Measurements from ENCODE around the gene ZDHHC3. TPM values are rescaled to one million over a fixed set of nuclear protein-coding genes. Genes with fewer than 3 reads are reported as not detected.
"Not testable (repeated sequence)": the region's sequence is repeated elsewhere in the genome, so short reads cannot be mapped to it uniquely, and the experiment has no call there.

The ZDHHC3 gene
- total RNA-seq, 1 donor from 2014 or later: 25.6 TPM

DNA sequence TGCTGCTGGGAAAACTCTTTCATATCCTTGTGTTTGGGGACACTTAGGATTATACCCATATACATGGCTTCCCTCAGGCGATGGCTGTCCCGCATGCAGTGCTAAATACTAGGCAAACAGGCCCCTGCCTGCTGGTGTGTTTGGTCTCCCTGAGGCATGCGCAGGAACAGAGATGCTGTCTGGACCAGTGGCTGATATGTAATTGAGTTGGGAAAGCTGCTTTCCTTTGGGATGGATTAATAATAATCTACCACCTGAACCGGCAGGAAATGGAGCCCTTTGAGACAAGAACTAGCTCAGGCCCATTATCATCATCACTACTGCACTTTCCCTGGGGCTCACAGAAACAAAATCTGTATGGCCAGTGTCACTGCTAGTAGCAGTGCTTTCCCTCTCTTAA is 18.0 kb downstream of the ZDHHC3 start:
- Histone ChIP-seq H3K27me3 (ENCODE audit: control insufficient read depth in 3 of 3, insufficient read depth in 3 of 3, low read length in 3 of 3) (no peaks in the 10 kb centered on the region), H3K9me3 (ENCODE audit: control insufficient read depth in 3 of 3, low read length in 3 of 3) (no peaks in the 10 kb centered on the region), H3K9ac (ENCODE audit: low read depth in 1 of 3, low read length in 3 of 3) (no peak overlapping the region), H3K27ac (ENCODE audit: low read depth, low read length) (no peak overlapping the region), H3K4me1 (ENCODE audit: control insufficient read depth in 3 of 3, insufficient read depth in 3 of 3, low read length in 3 of 3) (peaks cover 0 to 13% (median 13%) of the 10 kb centered on the region in 3 donors), H3K36me3 (ENCODE audit: control insufficient read depth in 3 of 3, insufficient read depth in 3 of 3, low read length in 3 of 3) (peaks cover 18 to 20% (median 19%) of the 10 kb centered on the region in 3 donors), H3K4me3 (ENCODE audit: low read length in 3 of 3) (no peak overlapping the region)

GRCh38 chr3:44955917-44956316 is 20.1 kb downstream of the ZDHHC3 start:
- Histone ChIP-seq H3K9me3 (ENCODE audit: control insufficient read depth in 3 of 3, low read length in 3 of 3) (no peaks in the 10 kb centered on the region), H3K36me3 (ENCODE audit: control insufficient read depth in 3 of 3, insufficient read depth in 3 of 3, low read length in 3 of 3) (peaks cover 18 to 20% (median 19%) of the 10 kb centered on the region in 3 donors), H3K9ac (ENCODE audit: low read depth in 1 of 3, low read length in 3 of 3) (no peak overlapping the region), H3K4me1 (ENCODE audit: control insufficient read depth in 3 of 3, insufficient read depth in 3 of 3, low read length in 3 of 3) (peaks cover 0 to 13% (median 13%) of the 10 kb centered on the region in 3 donors), H3K27ac (ENCODE audit: low read depth, low read length) (no peak overlapping the region), H3K27me3 (ENCODE audit: control insufficient read depth in 3 of 3, insufficient read depth in 3 of 3, low read length in 3 of 3) (no peaks in the 10 kb centered on the region), H3K4me3 (ENCODE audit: low read length in 3 of 3) (no peak overlapping the region)

GRCh38 chr3:44954962-44955361 is 21.0 kb downstream of the ZDHHC3 start:
- peaks cover 0 to 13% (median 12%) of the 10 kb centered on the region in 3 donors for H3K4me1 ChIP-seq (ENCODE audit: control insufficient read depth in 3 of 3, insufficient read depth in 3 of 3, low read length in 3 of 3)
- H3K9me3 ChIP-seq (ENCODE audit: control insufficient read depth in 3 of 3, low read length in 3 of 3): no peaks in the 10 kb centered on the region
- H3K27me3 ChIP-seq (ENCODE audit: control insufficient read depth in 3 of 3, insufficient read depth in 3 of 3, low read length in 3 of 3): no peaks in the 10 kb centered on the region
- no peak overlapping the region for H3K9ac ChIP-seq (ENCODE audit: low read depth in 1 of 3, low read length in 3 of 3)
- H3K36me3 ChIP-seq (ENCODE audit: control insufficient read depth in 3 of 3, insufficient read depth in 3 of 3, low read length in 3 of 3): peaks cover 18 to 20% (median 19%) of the 10 kb centered on the region in 3 donors
- H3K27ac ChIP-seq (ENCODE audit: low read depth, low read length): no peak overlapping the region
- no peak overlapping the region for H3K4me3 ChIP-seq (ENCODE audit: low read length in 3 of 3)

DNA sequence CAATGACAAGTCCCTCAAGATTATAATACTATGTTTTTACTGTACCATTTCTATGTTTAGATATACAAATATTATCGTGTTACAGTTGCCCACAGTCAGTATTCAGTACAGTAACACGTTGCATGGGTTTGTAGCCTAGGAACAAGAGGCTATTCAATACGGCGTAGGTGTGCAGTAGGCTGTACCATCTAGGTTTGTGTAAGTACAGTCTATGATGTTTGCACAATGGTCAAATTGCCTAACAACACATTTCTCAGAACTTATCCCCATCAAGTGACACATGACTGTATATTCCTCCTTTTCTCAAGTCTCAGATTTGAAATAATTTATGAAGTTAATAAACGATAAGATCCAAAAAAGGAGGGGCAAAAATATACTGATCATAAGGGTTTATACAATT is 21.7 kb downstream of the ZDHHC3 start:
- no peak overlapping the region for H3K27ac ChIP-seq (ENCODE audit: low read depth, low read length)
- no peaks in the 10 kb centered on the region for H3K27me3 ChIP-seq (ENCODE audit: control insufficient read depth in 3 of 3, insufficient read depth in 3 of 3, low read length in 3 of 3)
- no peak overlapping the region for H3K9ac ChIP-seq (ENCODE audit: low read depth in 1 of 3, low read length in 3 of 3)
- H3K36me3 ChIP-seq (ENCODE audit: control insufficient read depth in 3 of 3, insufficient read depth in 3 of 3, low read length in 3 of 3): peaks cover 18 to 19% (median 19%) of the 10 kb centered on the region in 3 donors
- no peaks in the 10 kb centered on the region for H3K9me3 ChIP-seq (ENCODE audit: control insufficient read depth in 3 of 3, low read length in 3 of 3)
- no peak overlapping the region for H3K4me3 ChIP-seq (ENCODE audit: low read length in 3 of 3)
- H3K4me1 ChIP-seq (ENCODE audit: control insufficient read depth in 3 of 3, insufficient read depth in 3 of 3, low read length in 3 of 3): peaks cover 0 to 13% (median 12%) of the 10 kb centered on the region in 3 donors

GRCh38 chr3:44952689-44953088 is 23.3 kb downstream of the ZDHHC3 start:
- Histone ChIP-seq H3K9ac (ENCODE audit: low read depth in 1 of 3, low read length in 3 of 3) (no peak overlapping the region), H3K27ac (ENCODE audit: low read depth, low read length) (no peak overlapping the region), H3K27me3 (ENCODE audit: control insufficient read depth in 3 of 3, insufficient read depth in 3 of 3, low read length in 3 of 3) (no peaks in the 10 kb centered on the region), H3K4me3 (ENCODE audit: low read length in 3 of 3) (no peak overlapping the region), H3K36me3 (ENCODE audit: control insufficient read depth in 3 of 3, insufficient read depth in 3 of 3, low read length in 3 of 3) (peaks cover 8 to 12% (median 9%) of the 10 kb centered on the region in 3 donors), H3K9me3 (ENCODE audit: control insufficient read depth in 3 of 3, low read length in 3 of 3) (no peaks in the 10 kb centered on the region), H3K4me1 (ENCODE audit: control insufficient read depth in 3 of 3, insufficient read depth in 3 of 3, low read length in 3 of 3) (peaks cover 0 to 15% (median 12%) of the 10 kb centered on the region in 3 donors)

- H3K4me3 ChIP-seq (ENCODE audit: low read length in 3 of 3): no peak overlapping the region
- H3K27me3 ChIP-seq (ENCODE audit: control insufficient read depth in 3 of 3, insufficient read depth in 3 of 3, low read length in 3 of 3): no peaks in the 10 kb centered on the region
- no peak overlapping the region for H3K27ac ChIP-seq (ENCODE audit: low read depth, low read length)
- no peak overlapping the region for H3K9ac ChIP-seq (ENCODE audit: low read depth in 1 of 3, low read length in 3 of 3)
- no peaks in the 10 kb centered on the region for H3K9me3 ChIP-seq (ENCODE audit: control insufficient read depth in 3 of 3, low read length in 3 of 3)
- peaks cover 6 to 12% (median 10%) of the 10 kb centered on the region in 3 donors for H3K36me3 ChIP-seq (ENCODE audit: control insufficient read depth in 3 of 3, insufficient read depth in 3 of 3, low read length in 3 of 3)
- H3K4me1 ChIP-seq (ENCODE audit: control insufficient read depth in 3 of 3, insufficient read depth in 3 of 3, low read length in 3 of 3): peaks cover 0 to 4% (median 4%) of the 10 kb centered on the region in 3 donors
These were observed 25.7 kb downstream of the ZDHHC3 start for GRCh38 chr3:44950275-44950734.

- not testable (repeated sequence) for H3K27me3 ChIP-seq (ENCODE audit: control insufficient read depth in 3 of 3, insufficient read depth in 3 of 3, low read length in 3 of 3); H3K27ac ChIP-seq (ENCODE audit: low read depth, low read length); H3K4me1 ChIP-seq (ENCODE audit: control insufficient read depth in 3 of 3, insufficient read depth in 3 of 3, low read length in 3 of 3); H3K9me3 ChIP-seq (ENCODE audit: control insufficient read depth in 3 of 3, low read length in 3 of 3); H3K9ac ChIP-seq (ENCODE audit: low read depth in 1 of 3, low read length in 3 of 3); H3K4me3 ChIP-seq (ENCODE audit: low read length in 3 of 3)
- peaks cover 10 to 15% (median 10%) of the 10 kb centered on the region in 3 donors for H3K36me3 ChIP-seq (ENCODE audit: control insufficient read depth in 3 of 3, insufficient read depth in 3 of 3, low read length in 3 of 3)
These were observed 26.2 kb downstream of the ZDHHC3 start for GRCh38 chr3:44949770-44950169.

- Histone ChIP-seq H3K27ac (ENCODE audit: low read depth, low read length) (no peak overlapping the region), H3K4me3 (ENCODE audit: low read length in 3 of 3) (no peak overlapping the region), H3K4me1 (ENCODE audit: control insufficient read depth in 3 of 3, insufficient read depth in 3 of 3, low read length in 3 of 3) (peaks cover 0 to 4% (median 0%) of the 10 kb centered on the region in 3 donors), H3K36me3 (ENCODE audit: control insufficient read depth in 3 of 3, insufficient read depth in 3 of 3, low read length in 3 of 3) (peaks cover 11 to 16% (median 15%) of the 10 kb centered on the region in 3 donors), H3K27me3 (ENCODE audit: control insufficient read depth in 3 of 3, insufficient read depth in 3 of 3, low read length in 3 of 3) (no peaks in the 10 kb centered on the region), H3K9ac (ENCODE audit: low read depth in 1 of 3, low read length in 3 of 3) (no peak overlapping the region), H3K9me3 (ENCODE audit: control insufficient read depth in 3 of 3, low read length in 3 of 3) (no peaks in the 10 kb centered on the region)
These were observed 27.7 kb downstream of the ZDHHC3 start for GRCh38 chr3:44948239-44948638.

DNA sequence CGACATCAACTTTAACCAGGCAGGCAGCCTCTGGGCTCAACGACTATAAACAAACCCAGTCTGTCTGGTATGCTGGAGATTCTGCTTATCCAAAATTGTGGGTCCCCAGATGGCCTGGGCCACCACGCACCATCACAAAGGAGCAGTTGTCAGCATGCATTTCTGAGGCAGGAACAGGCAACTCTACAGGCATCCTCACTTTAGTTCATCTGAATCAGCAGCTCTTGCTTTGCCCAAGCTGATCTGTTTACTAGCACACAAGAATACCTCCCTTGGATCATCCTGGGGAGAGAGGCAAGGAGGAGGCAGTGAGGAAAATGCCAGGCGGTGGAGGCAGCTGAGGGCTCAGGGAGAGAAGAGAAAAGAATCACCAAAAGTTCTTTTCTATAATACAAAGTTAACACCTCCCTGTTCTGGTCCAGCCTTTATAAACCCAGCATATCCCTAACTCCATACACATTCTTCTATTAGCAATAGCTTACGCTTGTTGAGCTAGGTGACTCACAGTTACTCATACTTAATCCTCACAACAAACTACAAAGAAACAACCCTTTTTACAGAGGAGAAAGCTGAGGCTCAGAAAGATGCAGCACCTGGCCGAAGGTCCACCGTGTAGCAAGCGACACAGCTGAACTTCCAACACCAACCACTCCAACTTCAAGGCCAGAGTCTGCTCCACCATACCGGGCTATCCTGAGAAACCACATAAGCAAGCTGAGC is 33.6 kb downstream of the ZDHHC3 start:
- Histone ChIP-seq H3K4me1 (ENCODE audit: control insufficient read depth in 3 of 3, insufficient read depth in 3 of 3, low read length in 3 of 3) (peaks cover 0 to 2% (median 0%) of the 10 kb centered on the region in 3 donors), H3K4me3 (ENCODE audit: low read length in 3 of 3) (no peak overlapping the region), H3K27me3 (ENCODE audit: control insufficient read depth in 3 of 3, insufficient read depth in 3 of 3, low read length in 3 of 3) (no peaks in the 10 kb centered on the region), H3K36me3 (ENCODE audit: control insufficient read depth in 3 of 3, insufficient read depth in 3 of 3, low read length in 3 of 3) (peaks cover 43 to 65% (median 54%) of the 10 kb centered on the region in 3 donors), H3K27ac (ENCODE audit: low read depth, low read length) (no peak overlapping the region), H3K9me3 (ENCODE audit: control insufficient read depth in 3 of 3, low read length in 3 of 3) (no peaks in the 10 kb centered on the region), H3K9ac (ENCODE audit: low read depth in 1 of 3, low read length in 3 of 3) (no peak overlapping the region)

DNA sequence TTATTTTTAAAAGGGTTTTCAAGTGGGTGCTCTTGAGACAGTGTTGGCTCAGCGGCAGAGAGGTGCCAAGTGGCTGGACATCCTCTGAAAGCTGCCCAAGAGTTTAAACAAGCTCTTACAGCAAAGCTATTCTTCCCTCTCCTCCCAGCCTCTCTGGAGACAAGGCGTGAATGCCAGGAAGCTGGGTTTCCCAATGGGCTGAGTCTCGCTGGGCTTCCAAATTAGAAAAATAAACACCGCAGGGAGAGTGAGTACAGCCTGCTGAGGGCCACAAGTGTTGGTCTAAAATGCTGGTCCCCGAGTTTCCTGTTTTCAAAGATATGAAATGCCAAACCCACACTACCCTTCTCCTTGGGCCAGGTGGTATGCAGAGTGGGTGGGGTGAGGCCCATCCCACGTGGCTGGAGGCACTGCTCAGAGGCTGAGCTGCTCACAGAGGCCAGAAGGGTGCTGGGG is 36.4 kb downstream of the ZDHHC3 start:
- Histone ChIP-seq H3K36me3 (ENCODE audit: control insufficient read depth in 3 of 3, insufficient read depth in 3 of 3, low read length in 3 of 3) (peaks cover 40 to 60% (median 43%) of the 10 kb centered on the region in 3 donors), H3K27me3 (ENCODE audit: control insufficient read depth in 3 of 3, insufficient read depth in 3 of 3, low read length in 3 of 3) (no peaks in the 10 kb centered on the region), H3K4me1 (ENCODE audit: control insufficient read depth in 3 of 3, insufficient read depth in 3 of 3, low read length in 3 of 3) (peaks cover 0 to 2% (median 0%) of the 10 kb centered on the region in 3 donors), H3K4me3 (ENCODE audit: low read length in 3 of 3) (no peak overlapping the region), H3K9ac (ENCODE audit: low read depth in 1 of 3, low read length in 3 of 3) (no peak overlapping the region), H3K9me3 (ENCODE audit: control insufficient read depth in 3 of 3, low read length in 3 of 3) (no peaks in the 10 kb centered on the region), H3K27ac (ENCODE audit: low read depth, low read length) (no peak overlapping the region)

Measured in skeletal muscle tissue (tissue), 4 donors.